Right lung (tissue), 5 donors: ENCODE data around the gene C9orf43. TPM values are rescaled to one million over a fixed set of nuclear protein-coding genes. Genes with fewer than 3 reads are reported as not detected.
"Not testable (repeated sequence)": the region's sequence is repeated elsewhere in the genome, so short reads cannot be mapped to it uniquely, and the experiment has no call there.

Source experiments
- DNase-seq, 2 donors: peaks; one replicate each; pipeline ENCODE4 v3.0.0-alpha.2; 2013
- polyA plus RNA-seq, 5 donors: library from polyadenylated mRNA; unstranded; fragments of 120-200 nt; gene quantifications; one replicate each; pipeline versions ENCODE4 v1.2.1 to v1.2.3, GENCODE V29; 2013; ENCODE audit warnings: inconsistent platforms in 1 of 5, low replicate concordance in 1 of 5; ENCODE audit not compliant: insufficient read length in 5 of 5, insufficient read depth in 1 of 5

C9orf43 gene
- polyA plus RNA-seq, 5 donors, result 0.51 to 1.1 (median 0.73) TPM

GRCh38 chr9:113416149-113416721 is 5.7 kb downstream of the C9orf43 start:
- DNase-seq, result no peak

GRCh38 chr9:113417370-113417769 is 6.8 kb downstream of the C9orf43 start:
- no peak for DNase-seq

- DNase-seq, result no peak
Measured at GRCh38 chr9:113421726-113422125, 11.2 kb downstream of the C9orf43 start.

- no peak for DNase-seq
Measured at GRCh38 chr9:113425072-113425471, 14.5 kb downstream of the C9orf43 start.

- DNase-seq, result no peak
Measured at GRCh38 chr9:113426701-113427100, 16.2 kb downstream of the C9orf43 start.

GRCh38 chr9:113427629-113428028 is 17.1 kb downstream of the C9orf43 start:
- DNase-seq, result no peak

GRCh38 chr9:113428062-113428615 is 17.6 kb downstream of the C9orf43 start:
- DNase-seq, result no peak

GRCh38 chr9:113431191-113431590 is 20.6 kb downstream of the C9orf43 start:
- no peak for DNase-seq

GRCh38 chr9:113436728-113437515 is 26.4 kb downstream of the C9orf43 start:
- DNase-seq, result no peak

GRCh38 chr9:113437716-113438115 is 27.2 kb downstream of the C9orf43 start:
- DNase-seq, result not testable (repeated sequence)

GRCh38 chr9:113444736-113445135 is 34.2 kb downstream of the C9orf43 start:
- no peak for DNase-seq

GRCh38 chr9:113446323-113446740 is 35.8 kb downstream of the C9orf43 start:
- DNase-seq, result peak; percentile 31 to 50

- DNase-seq, result no peak
Measured at GRCh38 chr9:113449376-113449775, 38.8 kb downstream of the C9orf43 start.

GRCh38 chr9:113452113-113452605 is 41.6 kb downstream of the C9orf43 start:
- no peak for DNase-seq

GRCh38 chr9:113454914-113455761 is 44.6 kb downstream of the C9orf43 start:
- DNase-seq, result peak; percentile 38 to 40

- no peak for DNase-seq
Measured at GRCh38 chr9:113456235-113456634, 45.7 kb downstream of the C9orf43 start.

GRCh38 chr9:113461285-113461684 is 50.7 kb downstream of the C9orf43 start:
- no peak for DNase-seq

GRCh38 chr9:113461943-113462342 is 51.4 kb downstream of the C9orf43 start:
- no peak for DNase-seq

- no peak for DNase-seq
Measured at GRCh38 chr9:113462781-113463286, 52.3 kb downstream of the C9orf43 start.

GRCh38 chr9:113463418-113464285 is 53.1 kb downstream of the C9orf43 start, which contains the start of gene RGS3:
TSS of gene RGS3 (plus strand) at chr9:113463727. CDS start at chr9:113463803, 76 bp downstream.
- DNase-seq, result peak; percentile 55 to 58

- DNase-seq, result no peak
Measured at GRCh38 chr9:113464286-113464660, 53.7 kb downstream of the C9orf43 start.
